ENCODE data around the gene STK40.

GRCh38 chr1:36358514-36359084, 27.1 kb downstream of the STK40 start:
- TF ChIP-seq CTCF (IDR thresholded peaks at IDR 0.05; ENCODE audit: low read depth, low read length, poor library complexity, severe bottlenecking) = no peak
- no peak for TF ChIP-seq EZH2phosphoT487 (IDR thresholded peaks at IDR 0.05; ENCODE audit: borderline replicate concordance, low read length)

All from DOHH2 (cell line).